Iris pigment epithelial cell (primary cell): ENCODE measurements around the gene SPEG.

ENCODE experiments used
- DNase-seq: peaks from one replicate; pipeline ENCODE4 v3.0.0-alpha.2; 2011; ENCODE audit warnings: low read depth

The SPEG gene

DNA sequence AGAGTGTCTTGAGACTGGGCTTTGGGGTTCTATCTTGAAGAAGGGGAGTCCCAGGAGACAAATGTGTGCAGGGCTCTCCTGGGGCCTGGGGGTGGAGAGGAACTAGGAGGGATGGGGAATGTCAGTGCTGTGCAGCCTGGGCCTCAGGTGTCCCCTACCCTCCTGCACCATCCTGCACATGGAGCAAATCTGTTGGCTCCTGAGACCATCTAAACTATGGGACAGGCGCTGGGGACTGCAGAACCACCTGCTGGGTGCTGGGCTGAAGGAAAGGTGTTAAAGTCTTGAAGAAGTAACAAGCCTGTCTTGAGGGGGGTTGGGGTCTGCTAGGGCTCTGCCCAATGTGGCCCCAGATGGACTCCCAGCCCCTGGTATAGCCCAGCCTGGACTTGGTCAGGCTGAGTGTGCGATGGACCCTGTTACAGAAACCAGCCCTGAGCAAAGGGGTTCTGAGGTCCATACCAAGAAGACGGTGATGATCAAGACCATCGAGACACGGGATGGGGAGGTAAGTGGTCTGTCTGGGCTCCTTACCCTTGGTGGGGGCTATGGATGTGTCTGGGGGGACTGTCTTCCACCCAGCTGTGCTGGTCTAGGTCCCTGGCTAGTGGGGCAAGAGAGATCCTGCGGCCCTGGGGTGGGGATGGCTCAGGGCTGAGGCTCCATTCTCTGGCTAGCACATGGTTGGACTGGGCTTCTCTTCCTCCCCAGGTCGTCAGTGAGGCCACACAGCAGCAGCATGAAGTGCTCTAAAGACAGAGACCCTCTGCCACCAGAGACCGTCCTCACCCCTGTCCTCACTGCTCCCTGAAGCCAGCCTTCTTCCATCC lies 9.2 kb upstream of the SPEG start:
- no peak for DNase-seq

DNA sequence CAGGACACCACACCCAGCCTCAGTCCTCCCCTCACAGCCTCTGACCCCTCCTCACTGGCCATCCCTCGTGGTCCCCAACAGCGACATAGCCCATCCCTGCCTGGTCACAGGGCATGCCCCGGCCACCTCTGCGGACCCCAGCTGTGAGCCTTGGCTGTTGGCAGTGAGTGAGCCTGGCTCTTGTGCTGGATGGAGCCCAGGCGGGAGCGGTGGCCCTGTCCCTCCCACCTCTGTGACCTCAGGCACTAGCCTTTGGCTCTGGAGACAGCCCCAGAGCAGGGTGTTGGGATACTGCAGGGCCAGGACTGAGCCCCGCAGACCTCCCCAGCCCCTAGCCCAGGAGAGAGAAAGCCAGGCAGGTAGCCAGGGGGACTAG lies 8.6 kb upstream of the SPEG start:
- DNase-seq, result no peak

DNA sequence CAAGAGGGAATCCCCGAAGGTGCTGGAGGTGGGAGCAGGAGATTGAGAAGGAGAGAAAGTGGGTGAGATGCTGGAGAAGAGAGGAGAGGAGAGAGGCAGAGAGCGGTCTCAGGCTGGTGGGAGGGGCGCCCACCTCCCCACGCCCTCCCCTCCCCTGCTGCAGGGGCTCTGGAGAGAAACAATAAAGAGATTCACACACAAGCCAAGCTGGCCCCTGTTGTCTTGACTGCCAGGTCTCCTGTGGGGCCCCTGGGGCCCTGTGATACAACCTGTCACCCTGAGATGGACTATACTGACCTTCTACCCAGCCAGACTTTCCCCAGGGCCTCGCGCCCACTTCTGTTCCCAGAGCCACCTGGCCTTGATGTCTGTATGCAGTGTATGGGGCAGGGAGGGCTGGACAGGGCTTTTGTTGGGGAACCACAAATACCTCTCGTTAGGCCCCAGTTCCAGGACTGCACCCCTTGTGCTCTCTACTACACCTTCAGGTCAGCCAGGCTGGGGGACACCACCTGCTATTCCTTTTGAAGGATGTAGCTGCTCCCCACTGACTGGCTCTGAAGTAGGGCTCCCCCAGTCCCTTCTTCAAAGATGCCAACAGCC lies 8.0 kb upstream of the SPEG start:
- no peak for DNase-seq

DNA sequence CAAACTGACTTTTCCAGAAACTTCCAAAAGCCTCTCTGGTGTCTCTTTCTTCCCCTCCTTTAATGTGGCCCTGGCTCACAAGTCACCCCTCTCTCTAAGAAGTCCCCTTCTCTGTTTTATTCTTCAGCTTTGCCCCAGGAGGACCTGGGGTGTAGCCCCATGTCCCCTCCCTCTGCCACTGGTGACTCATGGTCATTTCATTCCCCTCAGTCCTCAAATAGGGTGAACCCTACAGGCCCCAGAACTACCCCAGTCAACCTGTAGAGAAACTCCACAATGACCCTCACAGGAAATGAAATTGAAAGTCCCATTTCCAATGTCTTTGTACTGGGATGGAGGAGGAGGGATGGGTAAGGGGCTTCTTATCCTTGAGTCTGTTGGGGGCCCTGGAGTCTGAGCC lies 6.2 kb upstream of the SPEG start:
- DNase-seq, result no peak

DNA sequence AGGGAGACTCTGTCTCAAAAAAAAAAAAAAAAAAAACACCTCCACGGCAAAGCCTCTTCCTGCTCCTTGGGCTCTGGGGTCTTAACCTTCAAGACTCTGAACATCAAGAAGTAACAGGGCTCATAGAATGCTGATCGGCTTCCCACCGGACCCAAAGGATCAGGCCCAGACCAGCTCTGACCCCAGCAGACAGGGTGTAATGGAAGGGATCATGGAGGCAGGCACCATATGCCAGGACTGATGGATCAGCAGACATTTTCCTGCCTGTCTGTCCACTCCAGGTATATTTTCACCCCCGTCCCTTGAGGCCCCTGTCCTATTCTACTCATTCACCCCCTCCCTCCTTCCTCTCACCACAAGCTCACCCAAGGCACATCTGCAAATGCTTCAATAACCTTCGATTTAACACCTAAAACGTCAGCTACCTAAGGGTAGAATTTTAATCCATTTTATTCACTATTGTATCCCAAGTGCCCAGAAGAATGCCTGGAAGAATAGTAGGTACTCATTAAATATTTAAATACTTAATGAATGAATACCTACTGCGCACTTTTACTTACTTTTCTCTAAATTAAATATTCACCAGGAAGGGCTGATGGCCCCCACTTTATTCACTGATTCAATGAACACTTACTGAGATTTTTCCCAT lies 4.6 kb upstream of the SPEG start:
- no peak for DNase-seq

DNA sequence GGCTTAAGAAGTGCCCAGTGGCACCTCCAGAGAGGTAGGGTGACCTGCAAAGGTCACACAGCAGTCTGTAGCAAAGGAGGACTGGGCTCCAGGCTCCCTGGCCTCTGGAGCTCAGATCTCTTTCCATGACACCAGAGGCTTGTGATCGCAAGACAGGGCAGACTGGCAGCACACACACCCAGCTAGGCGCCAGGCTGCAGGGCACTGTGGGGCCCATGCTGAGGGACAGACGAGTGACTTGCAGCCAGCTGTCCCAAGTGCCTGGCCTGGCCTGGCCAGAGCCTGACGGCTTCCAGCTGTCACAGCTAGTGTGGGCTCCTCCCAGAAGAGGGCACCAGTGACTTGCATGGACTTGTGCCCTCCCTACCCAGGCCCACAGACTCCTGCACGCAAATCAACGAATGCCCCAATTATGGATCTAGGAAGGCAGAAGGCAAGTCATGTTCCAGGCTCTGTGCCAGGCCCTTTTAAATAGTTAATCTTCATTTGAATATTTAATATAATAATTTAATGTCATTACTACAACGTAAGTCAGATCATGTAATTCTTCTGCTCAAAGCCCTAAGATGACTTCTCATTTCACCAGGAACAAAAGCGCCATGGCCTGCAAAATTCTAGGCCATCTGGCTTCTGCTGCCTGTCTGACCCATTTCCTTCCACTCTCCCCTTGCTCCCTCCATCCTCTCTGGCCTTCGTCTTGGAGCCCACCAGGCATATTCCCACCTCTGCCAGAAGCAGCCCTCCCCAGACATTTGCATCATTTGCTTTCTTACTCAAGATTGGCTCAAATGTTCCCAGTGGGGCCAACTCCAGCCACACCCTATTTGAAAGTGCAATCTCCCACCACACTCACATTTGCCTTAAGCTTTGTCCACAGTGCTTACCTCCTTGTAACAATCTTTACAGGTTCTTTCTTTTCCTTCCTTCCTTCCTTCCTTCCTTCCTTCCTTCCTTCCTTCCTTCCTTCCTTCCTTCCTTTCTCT lies 3.7 kb upstream of the SPEG start:
- no peak for DNase-seq

DNA sequence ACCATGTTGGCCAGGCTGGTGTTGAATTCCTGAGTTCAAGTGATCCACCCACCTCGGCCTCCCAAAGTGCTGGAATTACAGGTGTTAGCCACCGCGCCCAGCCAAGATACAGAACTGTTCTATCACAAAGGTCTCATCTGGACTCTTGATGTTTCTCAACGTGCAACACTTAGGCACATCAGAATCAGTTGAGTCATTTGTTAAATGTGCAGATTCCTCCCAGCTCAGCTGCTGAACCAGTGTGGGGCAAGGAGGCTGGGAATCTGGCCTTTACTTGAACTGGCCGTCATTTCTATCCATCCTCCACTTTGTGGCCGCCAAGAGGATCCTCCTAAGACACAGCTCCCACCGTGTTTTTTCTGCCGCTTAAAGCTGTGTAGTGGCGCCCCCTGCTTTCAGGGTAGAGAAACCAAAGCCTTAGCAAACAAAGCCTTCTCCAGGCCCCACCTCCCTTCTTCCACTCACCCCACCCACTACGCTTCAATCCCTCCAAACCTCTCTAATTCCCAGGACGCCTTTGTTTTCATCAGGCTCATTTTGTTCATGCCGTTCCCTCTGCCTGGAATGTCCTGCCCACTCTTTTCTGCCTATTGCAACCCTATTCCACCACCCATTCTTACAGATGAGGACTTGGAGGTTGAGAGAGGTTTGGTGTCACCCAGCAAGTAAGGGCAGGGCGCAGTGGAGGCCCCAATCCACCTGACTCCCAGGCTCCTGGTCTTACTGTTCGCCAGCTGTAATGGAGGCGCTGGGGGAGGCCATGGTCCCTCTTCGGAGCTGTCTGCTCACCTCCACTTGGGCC lies 776 bp upstream of the SPEG start:
- peak; percentile 83 for DNase-seq

DNA sequence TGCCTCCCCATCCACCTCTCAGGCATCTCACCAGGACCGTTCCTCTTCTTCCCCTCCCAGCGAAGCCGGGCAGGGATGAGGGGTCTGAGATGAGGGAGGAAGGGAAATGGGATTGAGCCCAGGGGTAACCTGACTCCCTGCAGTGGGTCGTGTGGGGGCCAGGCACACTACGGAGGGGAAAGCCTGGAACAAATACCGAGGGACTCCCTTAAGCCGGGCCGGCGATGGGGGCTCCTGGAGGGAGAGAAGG lies 250 bp upstream of the SPEG start:
- no peak for DNase-seq

DNA sequence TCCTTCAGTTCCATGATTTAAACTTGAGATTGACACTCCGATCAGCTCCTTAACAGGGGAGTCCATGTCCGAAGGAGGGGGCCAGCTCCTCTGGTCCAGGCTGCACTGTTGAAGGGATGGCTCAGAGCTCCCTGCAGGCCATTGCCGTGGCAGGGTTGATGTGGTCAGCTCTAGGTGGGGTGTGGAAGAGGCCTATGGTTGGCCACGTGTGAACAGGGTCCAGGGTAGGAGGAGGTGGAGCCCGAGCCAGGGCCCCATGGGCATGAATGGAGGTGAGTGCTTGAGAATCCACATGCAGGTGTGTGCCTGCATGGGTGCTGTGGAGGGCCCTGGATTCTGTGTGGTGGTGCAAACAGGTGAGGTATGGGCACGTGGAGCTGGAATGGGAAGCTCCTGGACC lies 1.1 kb downstream of the SPEG start:
- no peak for DNase-seq

DNA sequence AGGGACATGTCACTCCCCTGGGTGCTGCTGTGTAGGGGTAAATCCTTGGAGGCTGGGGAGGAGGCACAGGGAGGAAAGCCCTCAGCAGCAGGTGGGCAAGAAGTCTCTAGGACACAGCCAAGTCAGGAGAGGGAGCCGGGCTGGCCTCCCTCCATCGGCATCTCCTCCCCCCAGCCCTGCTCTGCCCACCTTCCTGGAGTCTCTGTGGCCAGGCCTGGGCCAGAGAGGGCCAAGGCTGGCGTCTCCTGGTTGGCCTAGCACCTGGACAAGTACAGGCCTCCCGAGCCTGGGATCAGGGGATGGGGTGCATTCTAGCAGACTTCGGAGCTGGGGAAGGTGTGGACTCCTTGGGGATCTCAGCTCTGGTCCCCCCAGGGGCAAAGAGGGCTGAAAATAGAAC lies 1.8 kb downstream of the SPEG start:
- no peak for DNase-seq

DNA sequence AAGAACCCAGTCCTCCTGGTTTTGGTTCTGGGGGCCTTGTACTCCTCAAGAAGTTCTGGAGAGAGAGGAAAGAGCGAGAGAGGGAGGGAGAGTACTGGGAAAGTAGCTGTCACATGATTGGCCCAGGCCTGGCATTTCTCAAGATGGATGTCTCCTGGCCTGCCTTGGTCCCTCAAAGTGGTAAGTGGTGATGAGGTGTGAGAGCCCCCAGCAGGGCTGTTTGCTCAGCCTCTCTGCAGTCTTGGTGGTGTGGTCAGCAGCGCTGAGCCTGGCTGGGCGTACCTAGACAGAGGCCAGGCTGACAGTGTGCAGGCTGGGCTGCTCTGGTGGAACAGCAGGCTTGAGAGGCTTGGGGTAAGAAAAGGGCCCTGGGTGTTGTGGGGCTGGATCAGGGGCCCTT lies 2.5 kb downstream of the SPEG start:
- no peak for DNase-seq

DNA sequence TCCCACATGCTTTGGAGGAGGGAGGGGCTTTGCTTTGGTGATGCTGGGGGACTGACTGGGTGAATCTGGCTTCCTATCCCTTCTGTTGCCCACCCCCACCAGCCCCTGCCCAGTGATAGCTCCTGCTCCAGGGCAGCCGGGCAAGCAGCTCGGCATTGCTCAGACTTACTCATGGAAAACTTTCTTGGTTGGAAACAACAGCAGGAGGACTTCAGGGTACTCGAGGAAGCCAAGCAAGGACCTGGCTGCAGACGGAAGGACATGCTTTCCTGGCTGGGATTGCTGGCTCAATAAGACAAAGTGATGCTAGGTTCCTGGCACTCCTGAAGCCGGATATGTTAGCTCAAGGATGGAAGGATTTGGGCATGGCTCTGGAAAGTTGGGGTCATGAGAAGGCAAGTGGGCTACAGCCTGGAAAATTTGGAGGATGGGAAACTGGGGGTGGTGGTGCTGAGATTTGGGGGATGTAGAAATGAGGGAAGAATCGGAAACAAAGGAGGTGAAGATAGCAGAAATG lies 3.1 kb downstream of the SPEG start:
- no peak for DNase-seq

DNA sequence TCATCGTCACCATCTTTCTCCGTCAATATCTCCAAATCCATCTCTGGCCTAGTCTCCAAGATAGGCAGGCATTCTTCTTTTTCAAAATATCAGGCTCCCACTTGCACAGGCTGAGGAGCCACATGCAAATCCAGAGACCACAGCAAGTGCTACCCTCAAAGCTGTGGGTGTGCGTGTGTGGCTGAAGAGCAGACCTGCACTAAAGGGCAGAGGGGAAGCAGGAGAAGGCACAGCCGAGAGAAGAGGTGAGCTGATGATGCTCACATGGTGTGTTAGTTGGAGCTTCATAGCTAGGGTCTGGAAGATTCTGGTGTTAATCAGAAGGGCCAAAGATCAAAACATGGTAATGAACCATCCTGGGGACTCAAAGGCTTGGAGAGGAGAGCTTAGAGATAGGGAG lies 3.8 kb downstream of the SPEG start:
- no peak for DNase-seq

DNA sequence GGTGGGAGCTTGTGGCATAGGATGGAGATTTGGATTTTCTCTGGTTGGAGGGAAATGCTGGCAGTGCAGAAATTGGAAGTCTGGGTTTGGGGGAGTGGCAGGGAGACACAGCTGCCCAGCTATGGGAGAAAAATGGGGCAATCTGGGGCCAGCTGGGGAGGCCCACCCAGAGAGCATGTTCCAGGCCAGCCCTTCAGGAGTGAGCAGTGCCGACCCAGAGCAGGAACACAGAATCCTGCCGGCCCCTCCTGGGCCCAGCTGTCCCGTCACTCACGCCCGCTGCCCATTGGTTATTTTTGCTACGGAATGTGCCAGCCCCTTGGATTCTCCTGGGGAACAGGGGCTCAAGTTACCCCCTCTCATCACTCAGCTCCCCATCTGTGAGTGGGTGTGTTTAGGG lies 4.9 kb downstream of the SPEG start:
- no peak for DNase-seq

DNA sequence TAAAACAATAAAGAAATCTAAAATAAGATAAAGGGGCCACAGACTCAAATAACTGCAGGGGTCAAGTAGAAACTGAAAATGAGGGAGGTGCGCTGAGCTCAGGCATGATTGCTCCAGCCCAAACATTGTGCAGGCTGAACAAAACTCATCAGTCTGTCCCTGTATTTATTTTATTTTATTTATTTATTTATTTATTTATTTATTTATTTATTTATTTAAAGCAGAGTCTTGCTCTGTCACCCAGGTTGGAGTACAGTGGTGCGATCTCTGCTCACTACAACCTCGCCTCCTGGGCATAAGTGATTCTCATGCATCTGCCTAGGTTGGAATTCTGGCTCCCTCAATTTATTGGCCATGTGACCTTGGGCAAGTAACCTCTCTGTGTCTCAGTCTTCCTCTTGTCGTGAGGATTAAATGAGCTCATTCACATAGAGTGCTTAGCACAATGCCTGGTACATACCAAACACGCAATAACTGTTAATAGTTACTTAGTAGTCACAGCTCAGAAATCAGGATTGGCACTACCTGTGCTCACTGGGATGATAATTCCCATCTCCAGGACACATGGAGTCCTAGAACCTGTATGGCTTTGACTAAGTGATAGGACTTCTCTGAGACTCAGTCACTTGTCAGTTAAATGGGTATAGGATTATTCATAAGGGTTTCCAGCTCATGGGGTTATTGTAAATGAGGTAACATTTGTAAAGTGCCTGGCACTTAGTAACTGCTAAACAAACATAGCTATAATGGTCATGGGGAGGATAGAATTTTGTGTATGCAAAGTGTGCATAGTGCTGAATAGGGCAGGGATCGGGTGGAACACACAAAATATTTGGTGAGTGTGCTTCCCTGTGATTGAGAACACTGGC lies 6.0 kb downstream of the SPEG start:
- no peak for DNase-seq

DNA sequence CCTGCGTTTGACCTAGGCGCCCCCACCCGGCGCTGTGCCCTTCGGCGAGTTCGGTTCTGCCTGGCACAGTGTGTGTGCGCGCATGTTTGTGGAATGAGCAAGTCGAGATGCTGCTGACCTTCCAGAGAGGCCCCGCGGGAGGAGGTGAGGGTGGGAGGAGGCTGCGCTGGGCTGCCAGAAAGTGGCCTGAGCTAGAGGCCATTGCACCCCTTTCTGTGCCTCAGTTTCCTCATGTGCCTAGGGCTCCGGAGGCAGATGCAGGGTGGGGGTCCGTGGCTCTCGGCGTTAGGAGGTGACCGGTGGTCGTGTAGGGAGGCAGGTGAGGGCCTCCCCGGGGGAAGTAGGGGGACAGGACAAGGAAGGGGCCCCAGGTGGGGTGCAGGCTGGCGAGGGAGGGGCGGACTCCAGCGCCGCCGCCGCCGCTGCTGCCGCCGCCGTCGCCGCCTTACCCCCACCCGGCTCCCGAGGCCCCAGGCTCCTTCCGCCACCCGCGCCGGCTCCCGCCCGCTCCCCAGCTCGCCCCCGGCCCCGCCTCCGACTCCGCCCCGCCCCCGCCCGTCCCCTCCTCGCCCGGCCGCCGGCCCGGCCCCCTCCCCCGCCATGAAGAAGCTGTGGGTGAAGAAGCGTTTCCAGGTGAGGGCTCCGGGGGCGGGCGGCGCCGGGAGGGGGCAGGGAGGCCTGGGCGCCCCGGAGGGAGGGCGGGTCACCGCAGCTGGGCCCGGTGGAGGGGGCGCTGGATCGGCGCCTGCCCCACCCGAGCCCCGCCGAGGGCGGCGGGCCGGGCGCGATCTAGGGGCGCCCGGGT lies 7.0 kb downstream of the SPEG start:
- DNase-seq, result peak; percentile 49

DNA sequence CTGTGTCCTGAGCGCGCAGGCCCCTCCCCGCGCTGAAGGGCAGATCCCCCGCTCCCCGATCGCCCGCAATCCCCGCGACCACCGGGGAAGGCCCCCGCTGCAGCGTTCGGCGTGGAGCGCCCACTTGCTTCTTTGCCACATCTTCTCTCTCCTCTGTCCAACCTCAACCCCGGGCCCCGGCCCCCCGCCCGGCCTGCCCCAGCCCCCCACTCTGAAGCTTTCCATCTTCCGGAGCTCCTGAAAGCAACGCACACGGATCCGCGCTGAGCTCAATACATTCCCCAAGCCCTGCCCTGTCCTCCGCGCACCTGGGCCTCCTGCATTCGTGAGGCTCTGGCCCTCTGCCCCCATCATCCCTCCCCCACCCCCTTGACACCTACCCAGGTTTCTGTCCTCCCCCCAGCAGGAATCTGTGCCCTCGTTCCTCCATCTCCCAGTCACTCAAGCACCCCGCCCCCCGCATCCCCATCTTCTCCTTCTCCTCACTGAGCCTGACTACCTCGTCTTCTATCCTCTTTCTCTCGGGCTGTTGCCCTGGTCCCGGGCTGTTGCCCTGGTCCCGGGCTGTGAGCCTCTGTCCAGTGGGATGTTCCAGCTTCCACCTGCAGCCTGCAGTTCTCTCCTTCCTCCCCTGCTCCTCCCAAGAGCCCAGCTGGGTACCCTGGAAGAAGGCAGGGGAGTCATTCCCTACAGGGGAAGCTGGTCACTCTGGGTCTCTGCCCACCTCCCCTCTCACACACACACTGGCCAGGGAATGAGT lies 7.8 kb downstream of the SPEG start:
- DNase-seq, result no peak

DNA sequence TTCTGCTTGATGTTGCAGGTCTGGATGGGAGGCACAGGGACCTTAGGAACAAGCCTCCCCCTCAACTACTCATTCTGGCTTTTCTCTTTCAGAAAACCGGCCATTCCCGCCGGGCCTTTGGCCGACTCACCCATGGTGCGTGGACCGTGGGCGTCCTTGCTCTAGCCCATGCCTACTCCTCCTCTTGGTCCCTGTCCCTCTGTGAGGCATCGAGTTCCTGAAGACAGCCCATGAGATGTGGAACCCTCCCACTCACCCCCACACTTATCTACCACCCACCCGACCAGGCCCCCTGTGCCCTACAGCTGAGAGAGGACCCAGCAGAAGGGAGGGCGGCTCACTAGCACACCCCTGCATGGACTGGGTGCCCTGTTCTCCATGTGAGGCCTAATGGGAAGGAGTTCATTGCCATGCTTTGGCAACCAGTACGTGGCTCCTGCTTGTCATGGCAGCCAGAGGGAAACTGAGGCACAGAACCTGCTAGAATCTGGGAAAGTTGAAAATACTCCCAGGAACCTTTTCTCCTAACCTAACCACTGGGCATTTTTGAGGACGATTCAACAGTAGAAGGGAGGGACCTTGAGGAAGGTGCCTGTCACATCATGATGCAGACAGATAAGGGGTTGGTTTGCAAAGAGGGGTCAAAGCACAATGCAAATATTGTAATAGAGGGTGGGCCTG lies 8.5 kb downstream of the SPEG start:
- no peak for DNase-seq

DNA sequence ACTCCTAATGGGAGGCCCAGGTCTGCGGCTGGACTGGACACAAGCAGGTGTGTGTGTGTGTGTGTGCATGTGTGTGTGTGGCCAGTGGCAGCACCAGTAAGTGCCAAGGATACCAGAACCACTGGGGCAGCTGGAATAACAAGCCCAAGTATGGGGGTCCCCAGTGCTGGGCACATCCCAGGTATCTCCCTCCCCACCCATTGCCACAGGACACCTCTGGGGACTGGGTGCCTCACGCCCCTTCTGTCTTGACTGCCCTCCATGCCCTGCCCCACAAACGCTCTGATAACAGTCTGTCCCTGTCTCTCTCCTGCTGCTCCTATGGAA lies 9.0 kb downstream of the SPEG start:
- no peak for DNase-seq
